ENCODE results near the gene UBD. TPM values are rescaled to one million over a fixed set of nuclear protein-coding genes. Genes with fewer than 3 reads are reported as not detected.

The UBD gene
- total RNA-seq, 1 donor from 2014 or later = not detected

GRCh38 chr6:29522227-29522626 lies 37.3 kb downstream of the UBD start:
- Histone ChIP-seq H3K4me1 (no peaks in the 10 kb centered on the region), H3K9me3 (no peaks in the 10 kb centered on the region), H3K27me3 (no peaks in the 10 kb centered on the region), H3K27ac (no peak overlapping the region), H3K4me3 (no peak overlapping the region), H3K36me3 (no peaks in the 10 kb centered on the region)
- DNase-seq (ENCODE audit: low spot score in 2 of 2) = no peak
- TF ChIP-seq, protein P1, sequence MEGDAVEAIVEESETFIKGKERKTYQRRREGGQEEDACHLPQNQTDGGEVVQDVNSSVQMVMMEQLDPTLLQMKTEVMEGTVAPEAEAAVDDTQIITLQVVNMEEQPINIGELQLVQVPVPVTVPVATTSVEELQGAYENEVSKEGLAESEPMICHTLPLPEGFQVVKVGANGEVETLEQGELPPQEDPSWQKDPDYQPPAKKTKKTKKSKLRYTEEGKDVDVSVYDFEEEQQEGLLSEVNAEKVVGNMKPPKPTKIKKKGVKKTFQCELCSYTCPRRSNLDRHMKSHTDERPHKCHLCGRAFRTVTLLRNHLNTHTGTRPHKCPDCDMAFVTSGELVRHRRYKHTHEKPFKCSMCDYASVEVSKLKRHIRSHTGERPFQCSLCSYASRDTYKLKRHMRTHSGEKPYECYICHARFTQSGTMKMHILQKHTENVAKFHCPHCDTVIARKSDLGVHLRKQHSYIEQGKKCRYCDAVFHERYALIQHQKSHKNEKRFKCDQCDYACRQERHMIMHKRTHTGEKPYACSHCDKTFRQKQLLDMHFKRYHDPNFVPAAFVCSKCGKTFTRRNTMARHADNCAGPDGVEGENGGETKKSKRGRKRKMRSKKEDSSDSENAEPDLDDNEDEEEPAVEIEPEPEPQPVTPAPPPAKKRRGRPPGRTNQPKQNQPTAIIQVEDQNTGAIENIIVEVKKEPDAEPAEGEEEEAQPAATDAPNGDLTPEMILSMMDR (IDR thresholded peaks at IDR 0.05) = no peak
- intact Hi-C loops (cut with DNase I) = no loop called here

GRCh38 chr6:29521006-29521680 lies 38.4 kb downstream of the UBD start:
- H3K36me3 ChIP-seq = no peaks in the 10 kb centered on the region
- H3K27me3 ChIP-seq = no peaks in the 10 kb centered on the region
- no peak for DNase-seq (ENCODE audit: low spot score in 2 of 2)
- intact Hi-C loops (cut with DNase I) = no loop called here
- no peaks in the 10 kb centered on the region for H3K4me1 ChIP-seq
- H3K27ac ChIP-seq = no peak overlapping the region
- TF ChIP-seq, protein P1 (IDR thresholded peaks at IDR 0.05) = no peak
- no peak overlapping the region for H3K4me3 ChIP-seq
- H3K9me3 ChIP-seq = no peaks in the 10 kb centered on the region

- DNase-seq (ENCODE audit: low spot score in 2 of 2) = no peak
- H3K36me3 ChIP-seq = no peaks in the 10 kb centered on the region
- TF ChIP-seq, protein P1 (IDR thresholded peaks at IDR 0.05) = no peak
- H3K27me3 ChIP-seq = no peaks in the 10 kb centered on the region
- H3K4me1 ChIP-seq = no peaks in the 10 kb centered on the region
- intact Hi-C loops (cut with DNase I) = no loop called here
- no peak overlapping the region for H3K4me3 ChIP-seq
- H3K9me3 ChIP-seq = no peaks in the 10 kb centered on the region
- no peak overlapping the region for H3K27ac ChIP-seq
Observed at GRCh38 chr6:29520232-29520631, 39.3 kb downstream of the UBD start.

DNA sequence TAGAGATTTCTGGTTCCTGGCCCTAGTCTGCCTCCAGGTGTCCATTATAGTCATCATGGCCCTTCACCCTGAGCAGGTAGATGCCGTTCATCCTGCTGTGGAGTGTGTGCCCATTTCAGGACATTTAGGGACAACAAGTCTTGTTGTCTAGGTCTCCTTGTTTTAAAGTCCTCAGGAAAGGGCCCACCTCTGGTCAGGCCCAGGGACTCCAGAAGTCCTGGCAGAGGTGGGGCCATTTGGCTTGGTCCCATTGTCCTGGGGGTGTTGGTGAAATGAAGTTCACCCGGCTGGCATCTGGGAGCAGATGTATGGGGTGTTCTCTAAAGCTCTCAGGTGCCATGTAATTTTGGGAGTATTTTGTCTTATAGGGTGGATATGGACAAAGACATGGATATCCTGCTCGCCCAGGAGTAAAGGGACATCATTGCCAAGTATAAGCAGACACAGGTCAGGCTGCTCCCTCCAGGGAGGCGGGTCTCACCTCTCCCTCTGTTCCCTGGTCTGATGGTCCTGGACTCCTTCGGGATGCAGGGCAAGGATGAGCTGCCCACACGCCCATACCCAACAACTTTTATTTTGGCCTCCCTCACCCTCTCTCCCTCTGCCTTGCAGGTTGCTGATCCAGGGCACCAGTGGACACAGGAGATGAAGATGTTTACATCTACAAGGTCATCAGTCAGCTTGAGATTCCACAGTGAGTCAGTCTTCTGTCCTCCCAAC lies 40.1 kb downstream of the UBD start:
- TF ChIP-seq, protein P1 (IDR thresholded peaks at IDR 0.05) = no peak

GRCh38 chr6:29517728-29518440 lies 41.6 kb downstream of the UBD start:
- no peak overlapping the region for H3K4me3 ChIP-seq
- TF ChIP-seq, protein P1 (IDR thresholded peaks at IDR 0.05) = no peak
- H3K27ac ChIP-seq = no peak overlapping the region
- intact Hi-C loops (cut with DNase I) = no loop called here
- no peaks in the 10 kb centered on the region for H3K9me3 ChIP-seq
- H3K4me1 ChIP-seq = no peaks in the 10 kb centered on the region
- no peaks in the 10 kb centered on the region for H3K36me3 ChIP-seq
- peak in 1 of 2 donors; percentile 34 for DNase-seq (ENCODE audit: low spot score in 2 of 2)
- no peaks in the 10 kb centered on the region for H3K27me3 ChIP-seq

More for the DNA sequence above, 40.1 kb downstream of the UBD start:
- no peak overlapping the region for H3K27ac ChIP-seq
- DNase-seq (ENCODE audit: low spot score in 2 of 2) = peak in 1 of 2 donors; percentile 34
- no peaks in the 10 kb centered on the region for H3K36me3 ChIP-seq
- no peaks in the 10 kb centered on the region for H3K9me3 ChIP-seq
- H3K4me1 ChIP-seq = no peaks in the 10 kb centered on the region
- no peak overlapping the region for H3K4me3 ChIP-seq
- intact Hi-C loops (cut with DNase I) = no loop called here
- no peaks in the 10 kb centered on the region for H3K27me3 ChIP-seq

Measured in ascending aorta (tissue), 2 donors.